ENCODE measurements around the gene ALPL. TPM values are rescaled to one million over a fixed set of nuclear protein-coding genes. Genes with fewer than 3 reads are reported as not detected.

Gene ALPL
- total and polyA plus RNA-seq, 9 of the 15 experiments (the other 6 are each of a cell fraction or from before 2014, with no cell fraction given): 0.04 to 0.38 (median 0.18) TPM; not detected in 4

DNA sequence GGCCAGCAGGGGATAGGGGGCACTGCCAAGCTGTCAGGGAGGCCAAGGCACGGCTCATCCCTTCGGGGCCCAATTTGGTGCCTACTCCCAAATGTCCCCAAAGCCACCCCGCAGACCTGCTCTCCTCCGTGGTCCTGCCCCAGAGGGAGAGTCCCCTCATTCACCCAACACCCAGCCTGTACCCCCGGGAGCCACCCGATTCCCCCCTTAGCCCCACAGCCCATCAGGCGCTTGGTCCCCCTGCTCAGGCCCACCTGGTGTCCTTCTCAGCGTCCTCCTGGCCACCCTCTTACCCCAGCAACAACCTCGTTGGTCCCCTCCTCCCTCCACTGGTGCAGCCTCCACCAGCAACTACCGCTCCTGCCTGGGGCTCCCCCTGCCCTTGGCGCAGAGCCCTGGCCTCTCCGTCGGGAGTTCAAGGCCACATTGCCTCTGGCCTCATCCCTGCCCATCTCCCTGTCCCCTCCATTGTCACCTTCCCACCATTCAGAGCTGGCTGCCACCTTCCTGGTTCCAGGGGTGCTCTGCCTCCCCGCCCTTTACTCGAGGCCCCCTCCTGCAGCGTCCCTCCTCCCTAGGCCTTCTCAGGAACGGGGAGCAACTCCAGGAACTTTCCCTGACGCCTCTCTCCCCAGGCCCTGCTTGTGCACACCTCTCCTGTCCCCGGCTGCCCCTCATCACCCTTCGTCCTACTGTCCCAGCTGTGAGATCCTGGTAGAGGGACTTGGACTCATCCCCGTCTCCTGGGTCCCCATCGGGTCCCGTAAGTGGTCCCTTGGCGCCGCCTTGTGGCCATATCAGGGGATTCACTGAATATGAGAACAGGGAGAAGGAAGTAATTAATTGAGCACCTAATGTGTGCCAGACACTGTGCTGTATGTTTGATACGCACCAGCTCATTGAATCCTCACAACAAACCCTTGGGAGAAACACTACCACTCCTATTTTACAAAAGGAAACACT lies 86.0 kb downstream of the ALPL start (continued):
- TF ChIP-seq E2F1 (CRISPR knock-in tag; IDR thresholded peaks at IDR 0.05): no peak
- TF ChIP-seq, protein P1, sequence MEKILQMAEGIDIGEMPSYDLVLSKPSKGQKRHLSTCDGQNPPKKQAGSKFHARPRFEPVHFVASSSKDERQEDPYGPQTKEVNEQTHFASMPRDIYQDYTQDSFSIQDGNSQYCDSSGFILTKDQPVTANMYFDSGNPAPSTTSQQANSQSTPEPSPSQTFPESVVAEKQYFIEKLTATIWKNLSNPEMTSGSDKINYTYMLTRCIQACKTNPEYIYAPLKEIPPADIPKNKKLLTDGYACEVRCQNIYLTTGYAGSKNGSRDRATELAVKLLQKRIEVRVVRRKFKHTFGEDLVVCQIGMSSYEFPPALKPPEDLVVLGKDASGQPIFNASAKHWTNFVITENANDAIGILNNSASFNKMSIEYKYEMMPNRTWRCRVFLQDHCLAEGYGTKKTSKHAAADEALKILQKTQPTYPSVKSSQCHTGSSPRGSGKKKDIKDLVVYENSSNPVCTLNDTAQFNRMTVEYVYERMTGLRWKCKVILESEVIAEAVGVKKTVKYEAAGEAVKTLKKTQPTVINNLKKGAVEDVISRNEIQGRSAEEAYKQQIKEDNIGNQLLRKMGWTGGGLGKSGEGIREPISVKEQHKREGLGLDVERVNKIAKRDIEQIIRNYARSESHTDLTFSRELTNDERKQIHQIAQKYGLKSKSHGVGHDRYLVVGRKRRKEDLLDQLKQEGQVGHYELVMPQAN (IDR thresholded peaks at IDR 0.05; ENCODE audit: borderline replicate concordance): no peak
- no peak for TF ChIP-seq JUNB (CRISPR knock-in tag; conservative IDR thresholded peaks at IDR 0.05)
- no peak for TF ChIP-seq GTF2B (IDR thresholded peaks at IDR 0.05; ENCODE audit: extremely low read depth, insufficient read length)
- TF ChIP-seq IRF2 (CRISPR knock-in tag; IDR thresholded peaks at IDR 0.05): no peak
- TF ChIP-seq, protein P2, sequence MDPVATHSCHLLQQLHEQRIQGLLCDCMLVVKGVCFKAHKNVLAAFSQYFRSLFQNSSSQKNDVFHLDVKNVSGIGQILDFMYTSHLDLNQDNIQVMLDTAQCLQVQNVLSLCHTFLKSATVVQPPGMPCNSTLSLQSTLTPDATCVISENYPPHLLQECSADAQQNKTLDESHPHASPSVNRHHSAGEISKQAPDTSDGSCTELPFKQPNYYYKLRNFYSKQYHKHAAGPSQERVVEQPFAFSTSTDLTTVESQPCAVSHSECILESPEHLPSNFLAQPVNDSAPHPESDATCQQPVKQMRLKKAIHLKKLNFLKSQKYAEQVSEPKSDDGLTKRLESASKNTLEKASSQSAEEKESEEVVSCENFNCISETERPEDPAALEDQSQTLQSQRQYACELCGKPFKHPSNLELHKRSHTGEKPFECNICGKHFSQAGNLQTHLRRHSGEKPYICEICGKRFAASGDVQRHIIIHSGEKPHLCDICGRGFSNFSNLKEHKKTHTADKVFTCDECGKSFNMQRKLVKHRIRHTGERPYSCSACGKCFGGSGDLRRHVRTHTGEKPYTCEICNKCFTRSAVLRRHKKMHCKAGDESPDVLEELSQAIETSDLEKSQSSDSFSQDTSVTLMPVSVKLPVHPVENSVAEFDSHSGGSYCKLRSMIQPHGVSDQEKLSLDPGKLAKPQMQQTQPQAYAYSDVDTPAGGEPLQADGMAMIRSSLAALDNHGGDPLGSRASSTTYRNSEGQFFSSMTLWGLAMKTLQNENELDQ (CRISPR knock-in tag; IDR thresholded peaks at IDR 0.05; ENCODE audit: borderline replicate concordance): no peak; the same call in 1 of the 2 replicates
- no peak for TF ChIP-seq XRCC3 (IDR thresholded peaks at IDR 0.05)
- peak; percentile 59; the same call in 1 of the 2 replicates for TF ChIP-seq GABPB1 (CRISPR knock-in tag; IDR thresholded peaks at IDR 0.05)
- no peak for TF ChIP-seq TARDBP (IDR thresholded peaks at IDR 0.05)
- no peak for TF ChIP-seq GATAD2B (IDR thresholded peaks at IDR 0.05; ENCODE audit: borderline replicate concordance)
- TF ChIP-seq YY1 (IDR thresholded peaks at IDR 0.05; ENCODE audit: borderline replicate concordance in 1 of 3, control insufficient read depth in 1 of 3, extremely low read depth in 1 of 3, insufficient read depth in 3 of 3, insufficient read length in 1 of 3, insufficient replicate concordance in 2 of 3, low read depth in 1 of 3, low read length in 2 of 3): no peak
- TF ChIP-seq, protein P3, sequence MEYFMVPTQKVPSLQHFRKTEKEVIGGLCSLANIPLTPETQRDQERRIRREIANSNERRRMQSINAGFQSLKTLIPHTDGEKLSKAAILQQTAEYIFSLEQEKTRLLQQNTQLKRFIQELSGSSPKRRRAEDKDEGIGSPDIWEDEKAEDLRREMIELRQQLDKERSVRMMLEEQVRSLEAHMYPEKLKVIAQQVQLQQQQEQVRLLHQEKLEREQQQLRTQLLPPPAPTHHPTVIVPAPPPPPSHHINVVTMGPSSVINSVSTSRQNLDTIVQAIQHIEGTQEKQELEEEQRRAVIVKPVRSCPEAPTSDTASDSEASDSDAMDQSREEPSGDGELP (CRISPR knock-in tag; IDR thresholded peaks at IDR 0.05; ENCODE audit: borderline replicate concordance): peak; percentile 59; the same call in 1 of the 2 replicates
- TF ChIP-seq ZNF121 (CRISPR knock-in tag; conservative IDR thresholded peaks at IDR 0.05): peak; percentile 68
- TF ChIP-seq, protein P4, sequence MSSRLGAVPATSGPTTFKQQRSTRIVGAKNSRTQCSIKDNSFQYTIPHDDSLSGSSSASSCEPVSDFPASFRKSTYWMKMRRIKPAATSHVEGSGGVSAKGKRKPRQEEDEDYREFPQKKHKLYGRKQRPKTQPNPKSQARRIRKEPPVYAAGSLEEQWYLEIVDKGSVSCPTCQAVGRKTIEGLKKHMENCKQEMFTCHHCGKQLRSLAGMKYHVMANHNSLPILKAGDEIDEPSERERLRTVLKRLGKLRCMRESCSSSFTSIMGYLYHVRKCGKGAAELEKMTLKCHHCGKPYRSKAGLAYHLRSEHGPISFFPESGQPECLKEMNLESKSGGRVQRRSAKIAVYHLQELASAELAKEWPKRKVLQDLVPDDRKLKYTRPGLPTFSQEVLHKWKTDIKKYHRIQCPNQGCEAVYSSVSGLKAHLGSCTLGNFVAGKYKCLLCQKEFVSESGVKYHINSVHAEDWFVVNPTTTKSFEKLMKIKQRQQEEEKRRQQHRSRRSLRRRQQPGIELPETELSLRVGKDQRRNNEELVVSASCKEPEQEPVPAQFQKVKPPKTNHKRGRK (tag; IDR thresholded peaks at IDR 0.05): no peak
- no peak for TF ChIP-seq XRCC4 (IDR thresholded peaks at IDR 0.05; ENCODE audit: extremely low read depth, insufficient read depth, insufficient read length)
- no peak for TF ChIP-seq HDGF (IDR thresholded peaks at IDR 0.05)
- 0 out of 2 replicates have a peak, but pooled peaks have one; percentile 17 for TF ChIP-seq NFIC (IDR thresholded peaks at IDR 0.05)
